LNCAP (cell line): Measurements from ENCODE around the gene SETBP1.

Experiments
- TF ChIP-seq, protein P1 (sequence below): fragments of 450-650 bp; IDR thresholded peaks from 2 replicates; pipeline ENCODE4 v1.5.1; 2017; ENCODE audit warnings: mild to moderate bottlenecking

SETBP1 gene

GRCh38 chr18:44796429-44797428, 116.0 kb downstream of the SETBP1 start:
- TF ChIP-seq, protein P1, sequence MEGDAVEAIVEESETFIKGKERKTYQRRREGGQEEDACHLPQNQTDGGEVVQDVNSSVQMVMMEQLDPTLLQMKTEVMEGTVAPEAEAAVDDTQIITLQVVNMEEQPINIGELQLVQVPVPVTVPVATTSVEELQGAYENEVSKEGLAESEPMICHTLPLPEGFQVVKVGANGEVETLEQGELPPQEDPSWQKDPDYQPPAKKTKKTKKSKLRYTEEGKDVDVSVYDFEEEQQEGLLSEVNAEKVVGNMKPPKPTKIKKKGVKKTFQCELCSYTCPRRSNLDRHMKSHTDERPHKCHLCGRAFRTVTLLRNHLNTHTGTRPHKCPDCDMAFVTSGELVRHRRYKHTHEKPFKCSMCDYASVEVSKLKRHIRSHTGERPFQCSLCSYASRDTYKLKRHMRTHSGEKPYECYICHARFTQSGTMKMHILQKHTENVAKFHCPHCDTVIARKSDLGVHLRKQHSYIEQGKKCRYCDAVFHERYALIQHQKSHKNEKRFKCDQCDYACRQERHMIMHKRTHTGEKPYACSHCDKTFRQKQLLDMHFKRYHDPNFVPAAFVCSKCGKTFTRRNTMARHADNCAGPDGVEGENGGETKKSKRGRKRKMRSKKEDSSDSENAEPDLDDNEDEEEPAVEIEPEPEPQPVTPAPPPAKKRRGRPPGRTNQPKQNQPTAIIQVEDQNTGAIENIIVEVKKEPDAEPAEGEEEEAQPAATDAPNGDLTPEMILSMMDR: no peak

DNA sequence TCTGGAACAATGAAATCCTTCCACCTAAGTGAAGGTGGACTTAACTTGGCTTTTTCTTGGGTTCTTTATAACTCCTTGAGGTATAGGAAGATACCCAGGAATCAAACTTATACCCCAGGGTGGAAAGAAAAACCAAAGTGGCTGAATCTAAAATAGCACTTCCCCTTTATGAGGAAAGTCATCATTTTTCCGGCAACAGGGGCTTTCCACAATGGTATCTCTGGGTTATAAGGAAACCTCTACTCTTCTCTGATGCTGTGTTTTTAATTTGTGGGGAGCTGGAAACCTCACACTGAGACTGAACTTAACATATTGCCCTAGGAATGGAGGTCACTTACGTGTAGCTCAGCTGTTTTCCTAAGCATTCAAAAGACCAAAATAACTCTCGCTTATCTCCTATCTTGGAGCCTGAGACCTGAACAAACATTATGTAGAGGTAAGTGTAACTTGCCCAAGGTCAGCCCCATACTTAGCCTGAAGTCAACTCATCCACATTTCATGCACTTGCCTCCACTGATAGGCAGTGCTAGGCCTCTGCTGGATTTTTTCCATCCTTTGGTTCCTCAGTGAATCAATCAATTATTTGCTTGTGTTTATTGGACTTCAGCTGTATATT, 117.9 kb downstream of the SETBP1 start:
- TF ChIP-seq, protein P1: no peak

- TF ChIP-seq, protein P1: no peak
Observed at GRCh38 chr18:44799382-44799906, 118.8 kb downstream of the SETBP1 start.

DNA sequence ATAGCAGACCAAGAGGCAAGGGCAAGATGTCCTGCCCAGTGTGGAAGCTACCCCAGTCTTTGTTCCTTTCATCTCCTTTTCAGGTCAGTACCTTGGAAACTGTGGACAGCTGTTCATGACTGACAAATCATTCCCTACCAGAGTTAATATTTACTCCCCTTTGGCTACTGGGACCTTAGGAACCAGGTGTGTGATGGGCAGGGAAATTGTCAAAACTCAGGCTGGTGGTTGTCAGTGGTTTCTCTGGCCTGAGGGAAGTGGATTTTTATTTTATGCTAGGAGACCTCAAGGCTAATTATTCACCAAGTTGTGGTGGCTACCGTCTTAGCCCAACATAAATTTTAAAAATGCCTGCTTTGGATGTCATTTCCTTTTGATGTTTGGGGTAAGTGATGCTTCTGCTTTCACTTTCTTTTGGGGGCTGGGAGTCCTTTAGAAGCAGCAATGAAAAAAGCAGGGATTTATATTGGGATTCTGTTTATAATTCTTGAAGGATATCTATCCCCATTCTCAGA, 119.3 kb downstream of the SETBP1 start:
- TF ChIP-seq, protein P1: no peak

DNA sequence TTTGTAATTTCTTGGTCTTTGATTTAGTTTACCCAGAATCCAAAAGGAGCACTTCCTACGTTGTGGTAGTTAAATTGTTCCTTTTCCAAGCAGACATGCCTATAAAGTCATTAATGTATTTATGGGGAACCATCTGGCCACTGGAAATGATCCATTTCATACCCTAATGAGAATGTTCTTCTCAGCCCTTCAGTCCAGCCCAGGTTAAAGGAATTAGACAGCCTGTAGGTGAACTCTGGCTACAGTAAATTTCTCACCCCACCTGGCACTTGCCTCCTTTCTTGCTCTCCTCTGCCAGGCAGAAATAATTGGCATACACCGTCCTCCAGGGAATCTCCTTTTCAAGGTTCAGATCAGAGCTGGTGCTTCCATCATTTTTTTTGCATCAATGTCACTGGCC, 121.1 kb downstream of the SETBP1 start:
- TF ChIP-seq, protein P1: no peak

GRCh38 chr18:44802508-44802907, 121.8 kb downstream of the SETBP1 start:
- TF ChIP-seq, protein P1: no peak

- TF ChIP-seq, protein P1: no peak
Observed at GRCh38 chr18:44803019-44803650, 122.4 kb downstream of the SETBP1 start.
